Caco-2 (cell line): ENCODE results near the gene BFAR. TPM values are rescaled to one million over a fixed set of nuclear protein-coding genes. Genes with fewer than 3 reads are reported as not detected.
A peak's percentile ranks its signal among the peaks of the same experiment; 100 is the strongest.
"Not testable (repeated sequence)": the region's sequence is repeated elsewhere in the genome, so short reads cannot be mapped to it uniquely, and the experiment has no call there.

ENCODE experiments used
- BruUV-seq: library from RNA; stranded (reverse); fragments of 400-500 nt; replicated peaks from 2 replicates; lab custom pipeline; 2021; lab: Mats Ljungman, UMichigan
- CTCF ChIA-PET: fragments of 300-600 bp; sonication (Branson Sonifier 250); formaldehyde crosslinking; loops from one replicate; lab custom pipeline; 2022; ENCODE audit warnings: antibody characterized with exemption; lab: Charles Lee
- POLR2A ChIA-PET: fragments of 300-600 bp; sonication (Branson Sonifier 250); formaldehyde crosslinking; loops from one replicate; lab custom pipeline; 2022; ENCODE audit warnings: antibody characterized with exemption; lab: Charles Lee
- DNase-seq, 2 experiments: peaks; one replicate each; pipeline versions ENCODE4 v3.0.0 to v3.0.0-alpha.2; 2020 to 2022
- H3K27me3 ChIP-seq: replicated peaks from 2 replicates; pipeline ENCODE4 v1.6.0; 2011; ENCODE audit warnings: low read length; ENCODE audit not compliant: control insufficient read depth, insufficient read depth
- H3K36me3 ChIP-seq: 2 replicates; pipeline ENCODE4 v1.5.1; 2011; ENCODE audit warnings: low read length; ENCODE audit not compliant: control insufficient read depth, insufficient read depth
- H3K4me1 ChIP-seq: fragments of 250-450 bp; sonication (Bioruptor Pico); 2 replicates; pipeline ENCODE4 v1.5.1; 2020; ENCODE audit warnings: mild to moderate bottlenecking
- H3K4me3 ChIP-seq: 2 replicates; pipeline ENCODE4 v1.5.1; 2011; ENCODE audit warnings: low read depth, mild to moderate bottlenecking, control low read depth, low read length
- H3K9me3 ChIP-seq: fragments of 250-450 bp; sonication (Bioruptor Pico); 2 replicates; pipeline ENCODE4 v1.5.1; 2020; ENCODE audit warnings: mild to moderate bottlenecking, moderate library complexity
- H3K27ac Mint-ChIP-seq: one replicate; pipeline ENCODE4 v1.8.0; 2022; ENCODE audit warnings: mixed read lengths; ENCODE audit not compliant: unreplicated experiment
- H3K27me3 Mint-ChIP-seq: one replicate; pipeline ENCODE4 v1.8.0; 2022; ENCODE audit warnings: mixed read lengths; ENCODE audit not compliant: insufficient read depth, unreplicated experiment
- H3K36me3 Mint-ChIP-seq: one replicate; pipeline ENCODE4 v1.8.0; 2022; ENCODE audit warnings: mild to moderate bottlenecking, mixed read lengths; ENCODE audit not compliant: insufficient read depth, unreplicated experiment
- H3K4me1 Mint-ChIP-seq: one replicate; pipeline ENCODE4 v1.8.0; 2022; ENCODE audit warnings: low read depth, mixed read lengths; ENCODE audit not compliant: unreplicated experiment
- H3K4me3 Mint-ChIP-seq: one replicate; pipeline ENCODE4 v1.8.0; 2022; ENCODE audit warnings: mild to moderate bottlenecking, moderate library complexity, mixed read lengths; ENCODE audit not compliant: unreplicated experiment
- H3K9me3 Mint-ChIP-seq: one replicate; pipeline ENCODE4 v1.8.0; 2022; ENCODE audit warnings: mixed read lengths; ENCODE audit not compliant: unreplicated experiment
- intact Hi-C: fragments of 100-400 bp; cut with micrococcal nuclease; formaldehyde crosslinking; loops from one replicate; pipeline ENCODE4 v1.10.0; 2022; ENCODE audit not compliant: unreplicated experiment
- total RNA-seq: library from RNA; stranded (reverse); gene quantifications from 2 replicates; pipeline ENCODE4 v1.2.3, GENCODE V29; 2022
- TF ChIP-seq, protein P1 (sequence below), 2 experiments: fragments of 200-600 bp in 1 of 2; IDR thresholded peaks; 1 replicate in 1 of 2; 2 replicates in 1 of 2; pipeline versions ENCODE4 v1.5.1 to v1.8.0; 2011 to 2022; ENCODE audit warnings: antibody characterized with exemption in 1 of 2, control low read depth in 1 of 2, inconsistent platforms in 1 of 2, low read depth in 1 of 2, low read length in 1 of 2, mild to moderate bottlenecking in 1 of 2, moderate library complexity in 1 of 2; ENCODE audit not compliant: insufficient read depth in 1 of 2, severe bottlenecking in 1 of 2, unreplicated experiment in 1 of 2

The BFAR gene
- total RNA-seq, 1 experiment from 2014 or later = 42.7 TPM

DNA sequence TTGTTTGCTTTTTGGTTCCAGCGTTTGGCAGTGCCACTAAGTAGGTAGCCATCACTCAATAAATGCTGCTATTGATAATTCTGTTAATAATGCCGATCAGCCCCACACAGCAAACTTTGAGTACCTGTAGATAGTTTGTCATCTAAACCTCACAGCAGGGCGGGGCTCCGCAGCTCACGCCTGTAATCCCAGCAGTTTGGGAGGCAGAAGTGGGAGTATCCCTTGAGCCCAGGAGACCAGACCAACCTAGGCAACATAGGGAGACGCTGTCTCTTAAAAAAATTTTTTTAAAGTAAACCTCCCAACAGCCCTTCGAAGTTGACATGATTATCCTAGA lies 1.6 kb downstream of the BFAR start:
- Mint-ChIP-seq H3K9me3 (no peaks in the 10 kb centered on the region), H3K4me3 (peak overlapping the region; percentile 93), H3K36me3 (peaks cover 14% of the 10 kb centered on the region), H3K4me1 (peaks cover 15% of the 10 kb centered on the region), H3K27ac (no peak overlapping the region), H3K27me3 (no peaks in the 10 kb centered on the region)
- no TSS peak for BruUV-seq
- no peak for DNase-seq
- CTCF ChIA-PET = interaction anchor here (0.6 kb wide), 1 partner anchor 714 kb away, joined by 3 read pairs; the partner anchor contains the start of gene ERCC4
- no peaks in the 10 kb centered on the region for H3K27me3 ChIP-seq
- intact Hi-C loops = no loop called here
- peaks cover 30% of the 10 kb centered on the region for H3K4me1 ChIP-seq
- TF ChIP-seq, protein P1, sequence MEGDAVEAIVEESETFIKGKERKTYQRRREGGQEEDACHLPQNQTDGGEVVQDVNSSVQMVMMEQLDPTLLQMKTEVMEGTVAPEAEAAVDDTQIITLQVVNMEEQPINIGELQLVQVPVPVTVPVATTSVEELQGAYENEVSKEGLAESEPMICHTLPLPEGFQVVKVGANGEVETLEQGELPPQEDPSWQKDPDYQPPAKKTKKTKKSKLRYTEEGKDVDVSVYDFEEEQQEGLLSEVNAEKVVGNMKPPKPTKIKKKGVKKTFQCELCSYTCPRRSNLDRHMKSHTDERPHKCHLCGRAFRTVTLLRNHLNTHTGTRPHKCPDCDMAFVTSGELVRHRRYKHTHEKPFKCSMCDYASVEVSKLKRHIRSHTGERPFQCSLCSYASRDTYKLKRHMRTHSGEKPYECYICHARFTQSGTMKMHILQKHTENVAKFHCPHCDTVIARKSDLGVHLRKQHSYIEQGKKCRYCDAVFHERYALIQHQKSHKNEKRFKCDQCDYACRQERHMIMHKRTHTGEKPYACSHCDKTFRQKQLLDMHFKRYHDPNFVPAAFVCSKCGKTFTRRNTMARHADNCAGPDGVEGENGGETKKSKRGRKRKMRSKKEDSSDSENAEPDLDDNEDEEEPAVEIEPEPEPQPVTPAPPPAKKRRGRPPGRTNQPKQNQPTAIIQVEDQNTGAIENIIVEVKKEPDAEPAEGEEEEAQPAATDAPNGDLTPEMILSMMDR (IDR thresholded peaks at IDR 0.05; ENCODE audit: insufficient read depth in 1 of 2, low read depth in 1 of 2, low read length in 1 of 2, severe bottlenecking in 1 of 2, unreplicated experiment in 1 of 2) = no peak
- no peaks in the 10 kb centered on the region for H3K9me3 ChIP-seq
- H3K4me3 ChIP-seq = 0 out of 2 replicates have a peak overlapping the region, but pooled peaks have one; percentile 5
- H3K36me3 ChIP-seq = no peaks in the 10 kb centered on the region; the same call in 1 of the 2 replicates
- POLR2A ChIA-PET = no interaction called here

DNA sequence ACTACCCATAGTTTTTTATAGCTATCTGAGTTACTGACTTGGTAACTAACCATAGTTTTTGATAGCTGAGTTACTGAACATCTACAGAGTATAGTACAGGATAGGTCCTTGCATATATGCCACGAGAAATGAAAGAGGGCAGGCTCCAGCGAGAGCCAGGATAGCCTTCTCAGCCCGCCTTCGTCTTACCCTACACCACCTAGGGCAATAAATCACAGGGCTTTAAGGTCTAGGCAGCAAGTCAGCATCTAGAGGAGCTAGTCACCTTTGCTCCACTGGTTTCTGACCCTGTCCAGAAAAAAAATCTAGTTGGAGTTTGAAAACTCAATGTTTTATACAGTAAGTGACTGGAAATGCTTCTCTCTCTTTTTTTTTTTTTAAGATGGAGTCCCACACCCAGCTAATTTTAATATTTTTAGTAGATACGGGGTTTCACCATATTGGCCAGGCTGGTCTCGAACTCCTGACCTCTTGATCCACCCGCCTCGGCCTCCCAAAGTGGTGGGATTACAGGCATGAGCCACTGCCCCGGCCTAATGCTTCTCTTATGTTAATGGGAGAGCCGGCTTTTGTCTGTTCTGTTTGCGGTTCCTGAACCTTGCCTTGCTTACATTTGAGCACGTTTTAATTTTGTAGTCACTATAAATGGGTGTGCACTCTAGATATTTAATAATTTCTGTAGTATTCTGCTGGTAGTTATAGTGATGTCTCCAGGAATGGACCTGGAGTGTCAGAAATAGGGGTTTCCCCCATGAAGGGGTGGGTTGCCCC lies 2.8 kb downstream of the BFAR start:
- TF ChIP-seq, protein P1 (IDR thresholded peaks at IDR 0.05; ENCODE audit: insufficient read depth in 1 of 2, low read depth in 1 of 2, low read length in 1 of 2, severe bottlenecking in 1 of 2, unreplicated experiment in 1 of 2) = no peak
- no peaks in the 10 kb centered on the region; the same call in 1 of the 2 replicates for H3K36me3 ChIP-seq
- no peak overlapping the region for H3K4me3 ChIP-seq
- no TSS peak for BruUV-seq
- Mint-ChIP-seq H3K4me3 (peak overlapping the region; percentile 4), H3K27ac (peak overlapping the region; percentile 66), H3K36me3 (peaks cover 14% of the 10 kb centered on the region), H3K4me1 (peaks cover 8% of the 10 kb centered on the region), H3K9me3 (no peaks in the 10 kb centered on the region), H3K27me3 (no peaks in the 10 kb centered on the region)
- H3K27me3 ChIP-seq = no peaks in the 10 kb centered on the region
- H3K9me3 ChIP-seq = no peaks in the 10 kb centered on the region
- peaks cover 30% of the 10 kb centered on the region for H3K4me1 ChIP-seq
- ChIA-PET CTCF (no interaction called here), POLR2A (interaction anchor here (0.6 kb wide), 1 partner anchor 33 kb away, joined by 8 read pairs; no protein-coding TSS in a partner anchor)
- no peak for DNase-seq
- intact Hi-C loops = no loop called here

DNA sequence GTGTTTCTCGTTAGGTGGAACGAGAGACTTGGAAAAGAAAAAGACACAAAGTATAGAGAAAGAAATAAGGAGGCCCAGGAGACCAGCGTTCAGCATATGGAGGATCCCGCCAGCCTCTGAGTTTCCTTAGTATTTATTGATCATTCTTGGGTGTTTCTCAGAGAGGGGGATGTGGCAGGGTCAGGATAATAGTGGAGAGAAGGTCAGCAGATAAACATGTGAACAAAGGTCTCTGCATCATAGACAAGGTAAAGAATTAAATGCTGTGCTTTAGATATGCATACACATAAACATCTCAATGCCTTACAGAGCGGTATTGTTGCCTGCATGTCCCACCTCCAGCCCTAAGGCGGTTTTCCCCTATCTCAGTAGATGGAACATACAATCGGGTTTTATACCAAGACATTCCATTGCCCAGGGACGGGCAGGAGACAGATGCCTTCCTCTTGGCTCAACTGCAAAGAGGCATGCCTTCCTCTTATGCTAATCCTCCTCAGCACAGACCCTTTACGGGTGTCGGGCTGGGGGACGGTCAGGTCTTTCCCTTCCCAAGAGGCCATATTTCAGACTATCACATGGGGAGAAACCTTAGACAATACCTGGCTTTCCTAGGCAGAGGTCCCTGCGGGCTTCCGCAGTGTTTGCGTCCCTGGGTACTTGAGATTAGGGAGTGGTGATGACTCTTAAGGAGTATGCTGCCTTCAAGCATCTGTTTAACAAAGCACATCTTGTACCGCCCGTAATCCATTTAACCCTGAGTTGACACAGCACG lies 3.6 kb downstream of the BFAR start:
- H3K27me3 Mint-ChIP-seq, H3K4me3 ChIP-seq, BruUV-seq, CTCF ChIA-PET, intact Hi-C loops, H3K9me3 ChIP-seq, H3K27me3 ChIP-seq, H3K9me3 Mint-ChIP-seq, H3K4me1 Mint-ChIP-seq, H3K36me3 ChIP-seq, POLR2A ChIA-PET: not testable (repeated sequence)
- H3K27ac Mint-ChIP-seq = peak overlapping the region; percentile 66
- H3K4me1 ChIP-seq = peaks cover 30% of the 10 kb centered on the region
- peak overlapping the region; percentile 4 for H3K4me3 Mint-ChIP-seq
- peak; percentile 52 to 76 for DNase-seq
- peaks cover 13% of the 10 kb centered on the region for H3K36me3 Mint-ChIP-seq

DNA sequence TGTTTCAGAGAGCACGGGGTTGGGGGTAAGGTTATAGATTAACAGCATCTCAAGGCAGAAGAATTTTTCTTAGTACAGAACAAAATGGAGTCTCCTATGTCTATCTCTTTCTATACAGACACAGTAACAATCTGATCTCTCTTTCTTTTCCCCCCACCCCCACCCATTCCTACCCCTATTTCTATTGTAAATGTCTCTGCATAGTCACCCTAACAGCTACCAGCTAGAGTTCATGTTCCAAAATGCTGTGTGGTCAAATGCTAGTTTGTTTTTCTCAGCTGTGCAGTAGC lies 4.1 kb downstream of the BFAR start:
- POLR2A ChIA-PET, H3K36me3 ChIP-seq, H3K27me3 Mint-ChIP-seq, H3K27me3 ChIP-seq, BruUV-seq, CTCF ChIA-PET, H3K9me3 ChIP-seq, H3K4me3 ChIP-seq, H3K4me1 Mint-ChIP-seq, H3K9me3 Mint-ChIP-seq, DNase-seq, intact Hi-C loops: not testable (repeated sequence)
- Mint-ChIP-seq H3K27ac (peak overlapping the region; percentile 66), H3K4me3 (peak overlapping the region; percentile 4), H3K36me3 (peaks cover 13% of the 10 kb centered on the region)
- peaks cover 30% of the 10 kb centered on the region for H3K4me1 ChIP-seq
